Tibial nerve (tissue), 4 donors: Measurements from ENCODE around the gene SH2D6. TPM values are rescaled to one million over a fixed set of nuclear protein-coding genes. Genes with fewer than 3 reads are reported as not detected.

Experiments
- DNase-seq, 2 donors: peaks; one replicate each; pipeline ENCODE4 v3.0.0-alpha.2; 2019; ENCODE audit warnings: low spot score in 2 of 2
- H3K27ac ChIP-seq, 4 donors: fragments of 200-600 bp; sonication (generic) in 3 of 4; one replicate each; pipeline ENCODE4 v1.5.1; 2017 to 2019; ENCODE audit warnings: mild to moderate bottlenecking in 1 of 4
- H3K27me3 ChIP-seq, 2 donors: fragments of 200-600 bp; sonication (generic) in 1 of 2; one replicate each; pipeline versions ENCODE4 v1.5.1 to v1.6.0; 2017 to 2019
- H3K36me3 ChIP-seq, 3 donors: fragments of 200-600 bp; sonication (generic); one replicate each; pipeline ENCODE4 v1.5.1; 2018 to 2019
- H3K4me1 ChIP-seq, 4 donors: fragments of 200-600 bp; sonication (generic) in 3 of 4; one replicate each; pipeline ENCODE4 v1.5.1; 2017 to 2019
- H3K4me3 ChIP-seq, 4 donors: fragments of 200-600 bp; sonication (generic) in 3 of 4; one replicate each; pipeline ENCODE4 v1.5.1; 2017 to 2019; ENCODE audit warnings: mild to moderate bottlenecking in 1 of 4, moderate library complexity in 1 of 4
- H3K9me3 ChIP-seq, 4 donors: fragments of 200-600 bp; sonication (generic) in 3 of 4; one replicate each; pipeline ENCODE4 v1.5.1; 2017 to 2019
- EP300 ChIP-seq, 2 donors: sonication (generic); formaldehyde crosslinking; IDR thresholded peaks; one replicate each; pipeline ENCODE4 v1.6.1; 2017; ENCODE audit warnings: antibody characterized with exemption in 2 of 2, mild to moderate bottlenecking in 1 of 2
- POLR2A ChIP-seq, 2 donors: fragments of 450-650 bp; IDR thresholded peaks; one replicate each; pipeline ENCODE4 v1.6.1; 2017; ENCODE audit warnings: antibody characterized with exemption in 2 of 2, mild to moderate bottlenecking in 2 of 2, moderate library complexity in 2 of 2
- WGBS, 2 donors: methylation state at CpG; one replicate each; pipeline ENCODE4 v1.1.5; 2018; 5-methylcytosine and 5-hydroxymethylcytosine counted together
- total RNA-seq, 4 donors: library from RNA; depleted of rRNA; stranded (reverse); fragments of >200 nt; gene quantifications; one replicate each; pipeline ENCODE4 v1.1.0, GENCODE V29; 2016
- TF ChIP-seq, protein P1 (sequence below), 5 experiments: fragments of 200-600 bp in 3 of 5; fragments of 450-650 bp in 2 of 5; sonication (generic) in 3 of 5; IDR thresholded peaks; one replicate each; pipeline ENCODE4 v1.5.1; 2016 to 2019; ENCODE audit warnings: antibody characterized with exemption in 5 of 5, mild to moderate bottlenecking in 3 of 5, moderate library complexity in 2 of 5

SH2D6 gene
- total RNA-seq, 4 donors from 2014 or later = 1.1 TPM; not detected in 3

DNA sequence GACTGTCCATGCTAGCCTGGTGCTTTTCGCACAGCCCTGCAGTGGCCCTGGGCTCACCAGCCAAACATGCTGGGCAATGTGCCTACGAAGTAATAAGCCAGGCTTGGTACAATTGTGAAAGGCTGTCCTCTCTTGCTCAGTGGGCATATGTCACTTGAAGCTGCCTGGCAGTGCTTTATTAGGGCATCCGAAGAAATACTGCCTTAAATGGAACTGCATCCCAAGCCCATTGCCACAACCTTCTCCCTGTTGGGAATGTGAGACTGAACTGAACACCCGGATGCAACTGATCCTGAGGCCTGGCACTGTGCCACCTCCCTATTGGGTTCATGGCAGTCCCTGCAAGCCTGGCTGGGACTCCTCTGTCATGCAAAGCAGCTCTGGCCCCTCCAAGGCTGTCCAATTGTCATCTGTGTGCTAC lies 24.2 kb upstream of the SH2D6 start:
- no peaks in the 10 kb centered on the region for H3K9me3 ChIP-seq
- no peaks in the 10 kb centered on the region for H3K27me3 ChIP-seq
- peaks cover 0 to 22% (median 2%) of the 10 kb centered on the region in 4 donors for H3K4me1 ChIP-seq
- TF ChIP-seq EP300 (IDR thresholded peaks at IDR 0.05) = no peak
- TF ChIP-seq POLR2A (IDR thresholded peaks at IDR 0.05) = no peak
- TF ChIP-seq, protein P1, sequence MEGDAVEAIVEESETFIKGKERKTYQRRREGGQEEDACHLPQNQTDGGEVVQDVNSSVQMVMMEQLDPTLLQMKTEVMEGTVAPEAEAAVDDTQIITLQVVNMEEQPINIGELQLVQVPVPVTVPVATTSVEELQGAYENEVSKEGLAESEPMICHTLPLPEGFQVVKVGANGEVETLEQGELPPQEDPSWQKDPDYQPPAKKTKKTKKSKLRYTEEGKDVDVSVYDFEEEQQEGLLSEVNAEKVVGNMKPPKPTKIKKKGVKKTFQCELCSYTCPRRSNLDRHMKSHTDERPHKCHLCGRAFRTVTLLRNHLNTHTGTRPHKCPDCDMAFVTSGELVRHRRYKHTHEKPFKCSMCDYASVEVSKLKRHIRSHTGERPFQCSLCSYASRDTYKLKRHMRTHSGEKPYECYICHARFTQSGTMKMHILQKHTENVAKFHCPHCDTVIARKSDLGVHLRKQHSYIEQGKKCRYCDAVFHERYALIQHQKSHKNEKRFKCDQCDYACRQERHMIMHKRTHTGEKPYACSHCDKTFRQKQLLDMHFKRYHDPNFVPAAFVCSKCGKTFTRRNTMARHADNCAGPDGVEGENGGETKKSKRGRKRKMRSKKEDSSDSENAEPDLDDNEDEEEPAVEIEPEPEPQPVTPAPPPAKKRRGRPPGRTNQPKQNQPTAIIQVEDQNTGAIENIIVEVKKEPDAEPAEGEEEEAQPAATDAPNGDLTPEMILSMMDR (IDR thresholded peaks at IDR 0.05) = no peak
- peaks cover 0 to 42% (median 0%) of the 10 kb centered on the region in 3 donors for H3K36me3 ChIP-seq
- peak overlapping the region in 1 of 4 donors; percentile 15 for H3K27ac ChIP-seq
- 72 to 74% methylated on average over 4 of the region's 4 CpGs for whole genome bisulfite sequencing, 2 donors
- no peak overlapping the region for H3K4me3 ChIP-seq
- DNase-seq = no peak

DNA sequence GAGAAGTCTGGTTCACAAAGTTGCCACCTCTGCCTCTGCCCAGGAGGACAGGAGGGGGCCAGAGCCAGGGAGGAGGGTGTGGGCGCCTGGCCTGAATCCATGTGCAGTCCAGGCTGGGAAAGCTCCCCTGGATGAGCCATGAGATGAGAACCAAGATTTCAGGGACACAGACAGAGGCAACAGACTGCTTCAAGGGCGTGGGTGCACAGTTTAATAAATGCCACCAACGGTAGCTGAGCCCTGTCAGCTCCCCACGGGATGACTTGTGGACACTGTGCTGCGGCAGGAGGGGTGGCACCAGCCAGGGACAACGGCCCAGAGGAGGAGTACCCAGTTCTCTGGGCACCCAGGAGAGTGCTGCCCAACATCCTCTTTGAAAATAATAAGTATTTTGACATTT lies 23.5 kb upstream of the SH2D6 start:
- Histone ChIP-seq H3K4me1 (peaks cover 0 to 22% (median 2%) of the 10 kb centered on the region in 4 donors), H3K27me3 (no peaks in the 10 kb centered on the region), H3K9me3 (no peaks in the 10 kb centered on the region), H3K4me3 (no peak overlapping the region), H3K27ac (no peak overlapping the region), H3K36me3 (peaks cover 0 to 34% (median 0%) of the 10 kb centered on the region in 3 donors)
- 78 to 81% methylated on average over 6 of the region's 6 CpGs for WGBS, 2 donors
- TF ChIP-seq EP300 (IDR thresholded peaks at IDR 0.05) (no peak), POLR2A (IDR thresholded peaks at IDR 0.05) (no peak)
- TF ChIP-seq, protein P1 (IDR thresholded peaks at IDR 0.05) = no peak
- no peak for DNase-seq

DNA sequence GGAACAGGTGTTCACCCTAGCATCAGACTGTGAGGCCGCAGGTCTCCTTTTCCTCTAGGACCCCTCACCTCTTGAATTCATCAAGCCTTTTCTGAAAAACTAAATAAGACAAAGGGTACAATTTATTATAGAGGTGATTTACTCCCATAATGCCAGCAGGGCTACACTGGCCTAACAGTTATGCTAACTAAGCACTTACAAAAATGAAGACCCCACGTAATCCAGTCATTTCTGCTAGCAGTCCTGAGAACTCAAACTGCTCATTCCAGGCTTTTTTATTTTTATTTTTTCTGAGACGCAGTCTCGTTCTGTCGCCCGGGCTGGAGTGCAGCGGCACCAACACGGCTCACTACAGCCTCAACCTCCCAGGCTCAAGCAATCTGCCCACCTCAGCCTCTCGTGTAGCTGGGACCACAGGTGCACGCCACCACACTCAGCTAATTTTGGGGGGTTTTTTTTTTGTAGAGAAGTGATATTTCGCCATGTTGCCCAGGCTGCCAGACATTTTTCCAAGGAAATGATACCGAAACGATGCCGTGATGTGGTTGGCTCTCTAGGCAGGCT lies 22.5 kb upstream of the SH2D6 start:
- Histone ChIP-seq H3K36me3 (peaks cover 0 to 29% (median 0%) of the 10 kb centered on the region in 3 donors), H3K9me3 (no peaks in the 10 kb centered on the region)

DNA sequence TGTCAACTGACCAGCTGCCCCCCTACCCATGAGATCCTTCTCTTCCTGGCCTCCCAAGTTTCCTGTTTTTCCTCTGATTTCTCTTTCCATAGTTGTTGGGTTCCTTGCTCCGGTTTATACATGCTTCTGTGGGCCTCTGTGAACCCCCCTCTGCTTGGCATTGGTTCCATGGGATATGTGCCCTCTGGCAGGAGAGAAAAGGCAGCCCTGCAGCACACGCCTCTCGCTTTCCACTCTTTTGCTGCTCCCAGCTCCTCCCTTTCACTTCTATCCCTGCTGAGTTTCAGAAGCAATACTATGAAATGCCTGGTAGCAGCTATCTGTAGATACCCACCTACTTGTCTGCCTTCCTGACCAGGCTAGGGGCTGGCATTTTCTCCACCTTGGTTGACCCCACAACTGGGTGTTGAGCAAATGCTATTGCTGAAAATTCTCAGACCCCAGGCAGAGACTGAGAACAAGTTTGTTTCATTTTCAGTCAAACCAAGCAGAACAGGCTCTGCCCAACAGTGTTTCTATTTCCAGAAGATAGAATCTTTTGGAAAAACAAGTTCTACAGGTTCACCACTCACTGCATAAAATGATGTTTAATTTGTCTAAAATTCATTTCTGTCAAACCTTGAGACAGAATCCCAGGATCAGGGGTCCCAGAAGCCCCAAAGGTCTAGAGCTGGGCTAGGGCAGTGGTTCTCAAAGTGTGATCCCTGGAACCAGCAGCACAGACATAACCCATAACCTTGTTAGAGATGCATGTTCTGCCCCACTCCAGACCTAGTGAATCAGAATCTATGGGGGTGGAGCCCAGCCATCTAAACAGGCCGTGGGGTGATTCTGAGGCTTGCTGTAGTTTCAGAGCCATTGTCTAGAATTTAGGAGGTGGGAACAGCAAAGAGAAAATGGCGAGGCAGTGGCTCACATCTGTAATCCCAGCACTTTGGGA lies 21.7 kb upstream of the SH2D6 start:
- DNase-seq = no peak
- peak overlapping the region; percentile 15 to 67 (median 48) for H3K27ac ChIP-seq
- no peak overlapping the region for H3K4me3 ChIP-seq
- peaks cover 0 to 29% (median 0%) of the 10 kb centered on the region in 3 donors for H3K36me3 ChIP-seq
- 49 to 54% methylated on average over 5 of the region's 5 CpGs for WGBS, 2 donors
- peaks cover 0 to 22% (median 2%) of the 10 kb centered on the region in 4 donors for H3K4me1 ChIP-seq
- H3K27me3 ChIP-seq = no peaks in the 10 kb centered on the region
- TF ChIP-seq, protein P1 (IDR thresholded peaks at IDR 0.05) = no peak
- TF ChIP-seq EP300 (IDR thresholded peaks at IDR 0.05) = no peak
- TF ChIP-seq POLR2A (IDR thresholded peaks at IDR 0.05) = no peak
- no peaks in the 10 kb centered on the region for H3K9me3 ChIP-seq

More for the DNA sequence above, 22.5 kb upstream of the SH2D6 start:
- no peak for DNase-seq
- TF ChIP-seq, protein P1 (IDR thresholded peaks at IDR 0.05) = no peak
- TF ChIP-seq EP300 (IDR thresholded peaks at IDR 0.05) (no peak), POLR2A (IDR thresholded peaks at IDR 0.05) (no peak)
- Histone ChIP-seq H3K4me1 (peaks cover 0 to 22% (median 2%) of the 10 kb centered on the region in 4 donors), H3K27ac (peak overlapping the region in 3 of 4 donors; percentile 30 to 67 (median 67)), H3K27me3 (no peaks in the 10 kb centered on the region), H3K4me3 (no peak overlapping the region)
- 93 to 96% methylated on average over 14 of the region's 14 CpGs for WGBS, 2 donors
